Mucosa of rectum (tissue), 2 donors: ENCODE measurements around the gene UNC13B.

Source experiments
- H3K27ac ChIP-seq, 2 donors: one replicate each; pipeline ENCODE4 v1.7.0; 2013; ENCODE audit warnings: inconsistent platforms in 2 of 2, low read depth in 2 of 2, low read length in 2 of 2
- H3K27me3 ChIP-seq, 2 donors: one replicate each; pipeline ENCODE4 v1.7.0; 2013; ENCODE audit warnings: low read length in 2 of 2; ENCODE audit not compliant: control insufficient read depth in 2 of 2, insufficient read depth in 2 of 2
- H3K36me3 ChIP-seq, 2 donors: one replicate each; pipeline ENCODE4 v1.7.0; 2013; ENCODE audit warnings: low read length in 2 of 2; ENCODE audit not compliant: control insufficient read depth in 2 of 2, insufficient read depth in 2 of 2
- H3K4me1 ChIP-seq, 2 donors: one replicate each; pipeline ENCODE4 v1.7.0; 2013; ENCODE audit warnings: low read length in 2 of 2, mild to moderate bottlenecking in 1 of 2; ENCODE audit not compliant: control insufficient read depth in 2 of 2, insufficient read depth in 2 of 2
- H3K4me3 ChIP-seq, 2 donors: one replicate each; pipeline ENCODE4 v1.7.0; 2013; ENCODE audit warnings: low read length in 2 of 2
- H3K9ac ChIP-seq, 2 donors: one replicate each; pipeline ENCODE4 v1.7.0; 2013; ENCODE audit warnings: low read length in 2 of 2, low read depth in 1 of 2, mild to moderate bottlenecking in 1 of 2
- H3K9me3 ChIP-seq, 2 donors: one replicate each; pipeline ENCODE4 v1.7.0; 2013; ENCODE audit warnings: low read length in 2 of 2; ENCODE audit not compliant: control insufficient read depth in 2 of 2
- donor health status: healthy.
- donor health status: Normal muscosa, but diverticular disease.

The UNC13B gene

GRCh38 chr9:35313916-35314315, 152.1 kb downstream of the UNC13B start:
- Histone ChIP-seq H3K27ac (no peak overlapping the region), H3K4me1 (no peaks in the 10 kb centered on the region), H3K36me3 (peaks cover 22 to 26% of the 10 kb centered on the region in 2 donors), H3K4me3 (no peak overlapping the region), H3K9me3 (no peaks in the 10 kb centered on the region), H3K27me3 (no peaks in the 10 kb centered on the region), H3K9ac (no peak overlapping the region)

GRCh38 chr9:35318741-35319140, 156.9 kb downstream of the UNC13B start:
- Histone ChIP-seq H3K4me1 (no peaks in the 10 kb centered on the region), H3K27ac (no peak overlapping the region), H3K36me3 (peaks cover 17 to 19% of the 10 kb centered on the region in 2 donors), H3K9ac (no peak overlapping the region), H3K27me3 (no peaks in the 10 kb centered on the region), H3K4me3 (no peak overlapping the region), H3K9me3 (no peaks in the 10 kb centered on the region)

- Histone ChIP-seq H3K4me1 (no peaks in the 10 kb centered on the region), H3K4me3 (no peak overlapping the region)
Observed at GRCh38 chr9:35322075-35322885, 160.5 kb downstream of the UNC13B start.

DNA sequence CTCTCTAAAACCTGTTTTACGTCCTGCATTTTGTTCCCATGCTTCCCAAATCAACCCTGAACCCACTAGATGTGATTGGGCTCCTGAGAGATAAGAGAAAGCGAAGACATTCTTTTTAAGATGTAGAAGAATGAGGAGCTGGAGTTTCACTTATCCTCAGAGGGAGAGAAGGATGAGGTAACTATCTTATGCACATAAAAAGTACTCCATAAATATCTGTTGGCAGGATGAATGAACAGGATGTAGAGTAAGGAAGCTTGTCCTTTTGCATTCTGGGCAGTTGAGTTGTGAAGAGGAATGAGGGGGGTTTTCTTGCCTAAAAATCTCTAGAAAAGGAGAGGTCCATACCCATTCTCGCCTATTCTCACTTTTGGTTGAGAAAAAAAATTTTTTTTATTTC, 163.2 kb downstream of the UNC13B start:
- Histone ChIP-seq H3K9ac (no peak overlapping the region), H3K4me3 (no peak overlapping the region)

More at GRCh38 chr9:35322075-35322885, 160.5 kb downstream of the UNC13B start:
- no peaks in the 10 kb centered on the region for H3K27me3 ChIP-seq
- no peak overlapping the region for H3K9ac ChIP-seq
- no peaks in the 10 kb centered on the region for H3K9me3 ChIP-seq
- no peak overlapping the region for H3K27ac ChIP-seq
- peaks cover 8 to 12% of the 10 kb centered on the region in 2 donors for H3K36me3 ChIP-seq

GRCh38 chr9:35333551-35333950, 171.7 kb downstream of the UNC13B start:
- Histone ChIP-seq H3K4me1 (no peaks in the 10 kb centered on the region), H3K27me3 (no peaks in the 10 kb centered on the region), H3K9ac (no peak overlapping the region), H3K36me3 (peaks cover 5 to 7% of the 10 kb centered on the region in 2 donors), H3K27ac (no peak overlapping the region), H3K9me3 (no peaks in the 10 kb centered on the region), H3K4me3 (no peak overlapping the region)

More for the DNA sequence above, 163.2 kb downstream of the UNC13B start:
- no peak overlapping the region for H3K27ac ChIP-seq
- H3K4me1 ChIP-seq, result no peaks in the 10 kb centered on the region
- H3K9me3 ChIP-seq, result no peaks in the 10 kb centered on the region
- peaks cover 8 to 11% of the 10 kb centered on the region in 2 donors for H3K36me3 ChIP-seq
- H3K27me3 ChIP-seq, result no peaks in the 10 kb centered on the region

DNA sequence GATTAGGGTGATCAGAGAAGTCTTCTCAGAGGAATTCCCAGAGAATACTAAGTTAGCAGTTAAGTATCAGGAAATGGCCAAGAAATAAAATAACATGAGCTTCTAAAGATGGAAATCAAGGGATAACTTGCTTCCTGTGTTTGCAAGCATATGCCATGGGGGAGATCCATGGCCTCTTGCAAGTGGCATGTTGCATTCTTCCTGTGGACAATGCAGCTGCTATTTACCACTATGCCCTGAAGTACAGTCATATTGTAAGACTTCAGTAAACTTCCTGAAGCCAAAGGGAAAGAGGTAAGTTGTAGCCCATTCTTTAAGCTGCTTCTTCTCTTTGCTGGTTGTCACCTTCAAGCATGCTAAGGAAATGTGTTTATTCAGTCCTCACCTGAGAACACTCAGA, 173.4 kb downstream of the UNC13B start:
- Histone ChIP-seq H3K9ac (no peak overlapping the region), H3K27ac (no peak overlapping the region), H3K4me1 (no peaks in the 10 kb centered on the region), H3K27me3 (no peaks in the 10 kb centered on the region), H3K9me3 (no peaks in the 10 kb centered on the region), H3K4me3 (no peak overlapping the region), H3K36me3 (peaks cover 11% of the 10 kb centered on the region in 2 donors)

DNA sequence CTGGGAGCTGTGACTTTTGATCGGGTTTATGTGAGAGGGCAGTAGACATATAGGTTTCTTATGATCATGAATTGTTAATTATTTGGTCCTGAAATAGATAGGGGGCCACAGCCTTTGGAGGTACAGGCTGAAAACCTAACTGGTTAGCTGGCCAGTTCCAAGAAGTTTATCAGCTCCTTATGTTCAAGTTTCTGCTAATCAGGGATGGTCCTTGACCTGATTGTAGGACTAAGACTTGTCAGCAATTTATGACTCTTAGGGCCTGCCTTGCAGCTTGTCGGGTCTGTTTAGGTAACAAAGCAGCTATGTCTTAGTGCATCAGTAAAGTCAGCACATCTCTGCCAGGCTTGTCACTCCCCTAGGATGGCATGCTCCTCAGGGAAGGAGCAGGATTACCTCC, 176.3 kb downstream of the UNC13B start:
- Histone ChIP-seq H3K9ac (no peak overlapping the region), H3K9me3 (no peaks in the 10 kb centered on the region), H3K36me3 (peaks cover 14 to 15% of the 10 kb centered on the region in 2 donors), H3K4me1 (no peaks in the 10 kb centered on the region), H3K27ac (peak overlapping the region in 1 of 2 donors; percentile 18), H3K4me3 (no peak overlapping the region), H3K27me3 (no peaks in the 10 kb centered on the region)

GRCh38 chr9:35338561-35339274, 176.9 kb downstream of the UNC13B start:
- no peak overlapping the region for H3K4me3 ChIP-seq
- no peak overlapping the region for H3K27ac ChIP-seq
- no peak overlapping the region for H3K9ac ChIP-seq
- H3K9me3 ChIP-seq, result no peaks in the 10 kb centered on the region
- no peaks in the 10 kb centered on the region for H3K4me1 ChIP-seq
- peaks cover 14 to 15% of the 10 kb centered on the region in 2 donors for H3K36me3 ChIP-seq
- no peaks in the 10 kb centered on the region for H3K27me3 ChIP-seq

DNA sequence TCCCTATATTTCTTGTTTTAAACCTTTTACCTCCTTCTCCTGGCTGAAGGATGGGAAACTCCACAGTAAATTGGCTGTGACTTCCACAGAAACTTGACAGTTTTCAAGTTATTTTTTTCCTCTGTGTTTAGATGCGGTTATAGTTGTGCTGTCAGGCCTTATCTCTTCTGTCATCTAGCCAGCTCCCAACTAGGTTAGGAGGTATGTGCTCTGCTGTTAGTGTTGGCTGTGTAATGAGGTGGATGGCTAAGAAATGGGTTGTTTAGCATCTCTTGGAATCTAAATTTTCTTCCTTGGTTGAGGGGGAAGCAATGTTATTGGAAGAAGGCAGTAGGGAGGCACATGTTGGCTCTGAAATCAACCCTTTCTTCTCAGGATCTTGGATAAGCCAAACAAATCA, 178.2 kb downstream of the UNC13B start:
- no peak overlapping the region for H3K4me3 ChIP-seq
- H3K9me3 ChIP-seq, result no peaks in the 10 kb centered on the region
- peaks cover 14 to 15% of the 10 kb centered on the region in 2 donors for H3K36me3 ChIP-seq
- no peaks in the 10 kb centered on the region for H3K4me1 ChIP-seq
- H3K27ac ChIP-seq, result no peak overlapping the region
- H3K9ac ChIP-seq, result no peak overlapping the region
- no peaks in the 10 kb centered on the region for H3K27me3 ChIP-seq

DNA sequence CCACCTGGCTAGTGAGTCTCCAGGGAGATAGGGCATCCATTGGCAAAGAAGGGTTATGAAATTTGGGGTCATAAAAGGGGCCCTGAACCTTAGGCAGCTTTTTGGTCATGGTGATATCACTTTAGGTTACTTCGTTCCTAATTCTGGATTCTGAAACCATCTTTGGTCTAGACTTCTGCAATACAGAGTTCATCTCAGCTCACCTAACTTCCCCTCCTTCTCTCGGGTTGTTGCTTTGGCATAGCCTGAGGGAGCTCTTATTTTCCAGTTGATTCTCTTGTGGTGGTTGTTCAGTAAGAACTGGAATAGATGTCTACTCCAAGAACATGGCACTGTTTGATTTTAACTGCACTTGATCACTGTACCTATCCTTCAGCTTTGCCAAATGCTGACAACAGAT, 179.2 kb downstream of the UNC13B start:
- H3K4me1 ChIP-seq, result no peaks in the 10 kb centered on the region
- peaks cover 14 to 15% of the 10 kb centered on the region in 2 donors for H3K36me3 ChIP-seq
- H3K9ac ChIP-seq, result no peak overlapping the region
- H3K27me3 ChIP-seq, result no peaks in the 10 kb centered on the region
- no peak overlapping the region for H3K4me3 ChIP-seq
- H3K9me3 ChIP-seq, result no peaks in the 10 kb centered on the region
- no peak overlapping the region for H3K27ac ChIP-seq
